Activated CD4-positive, alpha-beta T cell treated with anti-CD3 and anti-CD28 coated beads for 36 hours (primary cell): ENCODE data around the gene MED12L. TPM values are rescaled to one million over a fixed set of nuclear protein-coding genes. Genes with fewer than 3 reads are reported as not detected.
A peak's percentile ranks its signal among the peaks of the same experiment; 100 is the strongest.

Experiments used
- ATAC-seq: fragments of 200-7000 bp; cut with Tn5 transposase; one replicate; pipeline ENCODE4 v1.10.0; 2021; ENCODE audit warnings: mild to moderate bottlenecking, moderate library complexity
- CTCF ChIA-PET: fragments of 350-600 bp; sonication (Branson Sonifier 250); formaldehyde crosslinking; loops from one replicate; lab custom pipeline; 2021; ENCODE audit warnings: antibody characterized with exemption; lab: Charles Lee
- POLR2A ChIA-PET: fragments of 350-600 bp; sonication (Branson Sonifier 250); formaldehyde crosslinking; loops from one replicate; lab custom pipeline; 2021; ENCODE audit warnings: antibody characterized with exemption, inconsistent platforms; lab: Charles Lee
- DNase-seq: peaks from one replicate; pipeline ENCODE4 v3.0.0-alpha.2; 2020
- H3K27ac Mint-ChIP-seq: one replicate; pipeline ENCODE4 v1.8.0; 2021; ENCODE audit warnings: mixed read lengths
- H3K27me3 Mint-ChIP-seq: one replicate; pipeline ENCODE4 v1.8.0; 2021; ENCODE audit warnings: mixed read lengths
- H3K36me3 Mint-ChIP-seq: one replicate; pipeline ENCODE4 v1.8.0; 2021; ENCODE audit warnings: low read depth, mixed read lengths
- H3K4me1 Mint-ChIP-seq: one replicate; pipeline ENCODE4 v1.8.0; 2021; ENCODE audit warnings: mixed read lengths
- H3K4me3 Mint-ChIP-seq: one replicate; pipeline ENCODE4 v1.8.0; 2021; ENCODE audit warnings: mild to moderate bottlenecking, moderate library complexity, mixed read lengths
- H3K9me3 Mint-ChIP-seq: one replicate; pipeline ENCODE4 v1.8.0; 2021; ENCODE audit warnings: low read depth, mixed read lengths
- intact Hi-C, 2 experiments: fragments of 100-400 bp; cut with DNase I in 1 of 2; cut with micrococcal nuclease in 1 of 2; formaldehyde crosslinking; loops; one replicate each; pipeline versions ENCODE4 v1.14.2 to v1.15.1; 2022 to 2024; cut with DNase I, micrococcal nuclease
- total RNA-seq, 2 experiments: library from RNA; stranded (reverse); gene quantifications; one replicate each; pipeline ENCODE4 v1.2.3, GENCODE V29; 2021

The MED12L gene
- total RNA-seq, 2 experiments from 2014 or later, result 2.4 to 3.0 TPM

- ChIA-PET CTCF (no interaction called here), POLR2A (interaction anchor here (0.7 kb wide), 1 partner anchor 71 kb away, joined by 3 read pairs; no protein-coding TSS in a partner anchor)
- Mint-ChIP-seq H3K27ac (no peak overlapping the region), H3K4me3 (no peak overlapping the region), H3K27me3 (peaks cover 4% of the 10 kb centered on the region), H3K9me3 (no peaks in the 10 kb centered on the region), H3K36me3 (no peaks in the 10 kb centered on the region), H3K4me1 (no peaks in the 10 kb centered on the region)
- DNase-seq, result no peak
- ATAC-seq, result no peak
- intact Hi-C loops, result no loop called here
Measured at GRCh38 chr3:151446002-151446340, 360.5 kb downstream of the MED12L start.

DNA sequence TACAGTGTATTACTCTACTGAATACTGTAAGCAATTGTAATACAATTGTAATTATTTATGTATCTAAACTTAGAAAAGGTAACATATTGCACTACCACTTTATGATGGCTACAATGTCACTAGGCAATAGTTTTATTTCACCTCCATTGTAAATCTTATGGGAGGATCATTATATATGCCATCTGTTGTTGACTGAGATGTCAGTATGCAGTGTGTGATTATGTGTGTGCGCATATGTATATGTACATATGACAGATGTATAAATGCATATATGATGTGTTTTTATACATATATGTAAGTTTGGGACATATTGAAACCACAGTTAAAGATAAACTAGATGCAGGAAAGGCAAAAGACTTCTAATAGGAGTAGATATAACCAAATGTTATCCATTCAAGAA lies 366.9 kb downstream of the MED12L start:
- Mint-ChIP-seq H3K36me3 (no peaks in the 10 kb centered on the region), H3K27me3 (peaks cover 7% of the 10 kb centered on the region), H3K4me3 (no peak overlapping the region), H3K27ac (no peak overlapping the region), H3K4me1 (no peaks in the 10 kb centered on the region), H3K9me3 (no peaks in the 10 kb centered on the region)
- ATAC-seq (no peak), DNase-seq (no peak)
- ChIA-PET POLR2A (no interaction called here), CTCF (no interaction called here)
- intact Hi-C loops, result no loop called here

DNA sequence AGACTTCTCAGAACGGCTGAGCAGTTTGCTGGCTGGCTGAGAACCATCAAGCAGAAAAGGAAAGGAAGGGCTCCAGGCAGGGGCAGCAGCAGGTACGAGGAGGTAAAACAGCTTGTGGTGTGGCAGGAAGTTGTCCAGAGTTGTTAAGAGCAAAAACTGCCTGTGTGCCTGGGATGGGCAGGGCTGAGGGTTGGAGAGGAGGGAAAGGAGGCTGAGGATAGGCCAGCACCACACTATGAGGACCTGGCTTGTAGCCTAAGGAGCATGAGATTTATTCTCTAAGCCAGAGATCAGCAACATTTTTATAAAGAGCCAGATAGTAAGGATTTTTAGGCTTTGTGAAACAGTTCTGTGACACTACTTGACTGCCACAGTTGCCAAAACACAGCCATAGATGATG lies 367.4 kb downstream of the MED12L start:
- no peak for ATAC-seq
- H3K27me3 Mint-ChIP-seq, result peaks cover 7% of the 10 kb centered on the region
- ChIA-PET CTCF (no interaction called here), POLR2A (no interaction called here)
- H3K36me3 Mint-ChIP-seq, result no peaks in the 10 kb centered on the region
- H3K27ac Mint-ChIP-seq, result no peak overlapping the region
- no peak for DNase-seq
- no peaks in the 10 kb centered on the region for H3K4me1 Mint-ChIP-seq
- intact Hi-C loops, result no loop called here
- no peak overlapping the region for H3K4me3 Mint-ChIP-seq
- no peaks in the 10 kb centered on the region for H3K9me3 Mint-ChIP-seq

- ATAC-seq, result no peak
- intact Hi-C loops, result no loop called here
- CTCF ChIA-PET, result interaction anchor here (0.5 to 1.6 kb wide), 5 partner anchors 10 to 454 kb away, joined by 3 to 6 read pairs (median 4); no protein-coding TSS in a partner anchor
- POLR2A ChIA-PET, result no interaction called here
- Mint-ChIP-seq H3K27me3 (peaks cover 16% of the 10 kb centered on the region), H3K27ac (no peak overlapping the region), H3K4me3 (no peak overlapping the region), H3K36me3 (no peaks in the 10 kb centered on the region), H3K9me3 (no peaks in the 10 kb centered on the region), H3K4me1 (peaks cover 3% of the 10 kb centered on the region)
- no peak for DNase-seq
Measured at GRCh38 chr3:151456065-151456464, 370.6 kb downstream of the MED12L start.

GRCh38 chr3:151459358-151459757 lies 373.9 kb downstream of the MED12L start:
- Mint-ChIP-seq H3K4me1 (peaks cover 3% of the 10 kb centered on the region), H3K9me3 (no peaks in the 10 kb centered on the region), H3K36me3 (no peaks in the 10 kb centered on the region), H3K27me3 (peaks cover 20% of the 10 kb centered on the region), H3K4me3 (no peak overlapping the region), H3K27ac (no peak overlapping the region)
- ChIA-PET CTCF (interaction anchor here (0.6 to 1.8 kb wide), 3 partner anchors 9 to 36 kb away, joined by 4 to 7 read pairs (median 5); no protein-coding TSS in a partner anchor), POLR2A (no interaction called here)
- ATAC-seq, result no peak
- DNase-seq, result no peak
- intact Hi-C loops, result no loop called here

- H3K4me1 Mint-ChIP-seq, result peaks cover 3% of the 10 kb centered on the region
- H3K36me3 Mint-ChIP-seq, result no peaks in the 10 kb centered on the region
- no peak for DNase-seq
- H3K4me3 Mint-ChIP-seq, result peak overlapping the region; percentile 19
- peaks cover 21% of the 10 kb centered on the region for H3K27me3 Mint-ChIP-seq
- H3K9me3 Mint-ChIP-seq, result no peaks in the 10 kb centered on the region
- H3K27ac Mint-ChIP-seq, result no peak overlapping the region
- POLR2A ChIA-PET, result no interaction called here
- CTCF ChIA-PET, result interaction anchor here (1.0 to 1.8 kb wide), 5 partner anchors 8 to 379 kb away, joined by 3 to 7 read pairs (median 5); no protein-coding TSS in a partner anchor
- ATAC-seq, result no peak
- intact Hi-C loops, result loop anchor here (10.0 kb wide), 2 partner anchors 295 to 455 kb away; no protein-coding TSS in a partner anchor
Measured at GRCh38 chr3:151460228-151460627, 374.8 kb downstream of the MED12L start.

DNA sequence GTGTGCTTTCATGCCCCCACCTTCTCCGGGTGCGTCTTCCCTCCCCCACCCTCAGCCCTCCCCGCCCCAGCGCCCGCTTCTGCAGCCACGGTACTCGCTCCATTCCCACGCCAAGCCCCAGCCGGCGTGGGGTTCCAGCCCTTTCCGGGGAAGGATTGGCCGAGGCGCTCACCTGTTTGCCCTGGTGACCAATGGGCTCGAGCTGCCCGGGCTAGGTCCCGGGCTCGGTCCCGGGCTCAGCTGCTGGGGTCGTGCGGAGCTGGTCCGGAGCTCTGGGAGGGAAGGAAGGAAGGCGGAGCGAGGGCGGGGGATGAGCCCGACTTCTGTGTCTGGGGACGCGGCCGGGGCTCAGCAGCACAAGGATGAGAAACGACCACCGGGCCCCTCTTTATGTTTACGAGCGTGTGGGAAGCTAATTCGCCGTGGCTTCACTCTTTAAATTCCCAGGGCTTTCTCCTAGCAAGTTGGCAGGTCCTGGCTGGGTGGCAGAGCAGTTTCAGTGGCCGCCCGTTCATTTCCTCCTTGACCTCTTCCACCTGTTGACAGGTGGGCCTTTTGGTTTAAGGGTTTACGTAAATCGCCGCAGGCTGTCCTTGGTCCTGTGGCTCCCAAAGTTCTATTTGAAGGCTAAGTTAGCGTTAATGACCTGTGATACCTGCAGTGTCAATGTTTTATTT lies 375.4 kb downstream of the MED12L start, which contains the start of gene IGSF10:
Gene IGSF10 (minus strand): TSS at position 288 of the 677 bp plus-strand sequence. CDS start 2,352 bp downstream, outside the sequence.
- Mint-ChIP-seq H3K27me3 (peaks cover 19% of the 10 kb centered on the region), H3K36me3 (no peaks in the 10 kb centered on the region), H3K4me3 (peak within 1 kb of the TSS; percentile 19), H3K9me3 (no peaks in the 10 kb centered on the region), H3K4me1 (peaks cover 3% of the 10 kb centered on the region), H3K27ac (no peak within 1 kb of the TSS)
- intact Hi-C loops, result loop anchor here (10.0 kb wide), 2 partner anchors 296 to 454 kb away; no protein-coding TSS in a partner anchor
- no peak for DNase-seq
- peak; percentile 19 for ATAC-seq
- ChIA-PET CTCF (interaction anchor here (1.1 to 1.8 kb wide), 4 partner anchors 8 to 169 kb away, joined by 3 to 7 read pairs (median 6); no protein-coding TSS in a partner anchor), POLR2A (no interaction called here)

- intact Hi-C loops, result loop anchor here (10.0 kb wide), 2 partner anchors 298 to 452 kb away; no protein-coding TSS in a partner anchor
- peaks cover 17% of the 10 kb centered on the region for H3K27me3 Mint-ChIP-seq
- DNase-seq (no peak), ATAC-seq (no peak)
- no peak overlapping the region for H3K4me3 Mint-ChIP-seq
- H3K27ac Mint-ChIP-seq, result no peak overlapping the region
- peaks cover 3% of the 10 kb centered on the region for H3K4me1 Mint-ChIP-seq
- ChIA-PET CTCF (interaction anchor here (0.7 kb wide), 1 partner anchor 396 kb away, joined by 3 read pairs; no protein-coding TSS in a partner anchor), POLR2A (no interaction called here)
- H3K36me3 Mint-ChIP-seq, result no peaks in the 10 kb centered on the region
- no peaks in the 10 kb centered on the region for H3K9me3 Mint-ChIP-seq
Measured at GRCh38 chr3:151462278-151462780, 376.9 kb downstream of the MED12L start.

DNA sequence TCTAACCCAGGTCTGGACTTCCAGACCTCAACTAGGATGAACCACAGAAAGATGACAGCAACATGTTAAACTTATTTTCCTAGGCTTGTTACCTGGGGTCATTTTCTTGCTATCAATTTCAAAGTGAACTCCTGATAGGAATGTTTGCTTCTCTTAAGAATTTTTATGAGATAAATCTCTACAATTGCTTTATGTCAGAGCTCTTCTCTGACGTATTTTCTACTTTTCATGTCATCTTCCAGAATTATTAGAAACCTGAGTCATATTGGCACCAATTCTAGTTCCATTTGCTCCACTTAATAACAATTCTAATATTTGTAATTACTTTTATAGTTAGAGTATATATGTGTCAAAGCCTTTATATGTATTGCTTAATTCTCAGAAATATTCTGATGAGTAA lies 377.5 kb downstream of the MED12L start:
- peaks cover 17% of the 10 kb centered on the region for H3K27me3 Mint-ChIP-seq
- no peak overlapping the region for H3K27ac Mint-ChIP-seq
- no peak overlapping the region for H3K4me3 Mint-ChIP-seq
- peaks cover 3% of the 10 kb centered on the region for H3K4me1 Mint-ChIP-seq
- ATAC-seq, result no peak
- DNase-seq, result no peak
- ChIA-PET CTCF (interaction anchor here (0.7 kb wide), 1 partner anchor 9 kb away, joined by 3 read pairs; no protein-coding TSS in a partner anchor), POLR2A (no interaction called here)
- no peaks in the 10 kb centered on the region for H3K9me3 Mint-ChIP-seq
- intact Hi-C loops, result loop anchor here (10.0 kb wide), 2 partner anchors 298 to 452 kb away; no protein-coding TSS in a partner anchor
- no peaks in the 10 kb centered on the region for H3K36me3 Mint-ChIP-seq

DNA sequence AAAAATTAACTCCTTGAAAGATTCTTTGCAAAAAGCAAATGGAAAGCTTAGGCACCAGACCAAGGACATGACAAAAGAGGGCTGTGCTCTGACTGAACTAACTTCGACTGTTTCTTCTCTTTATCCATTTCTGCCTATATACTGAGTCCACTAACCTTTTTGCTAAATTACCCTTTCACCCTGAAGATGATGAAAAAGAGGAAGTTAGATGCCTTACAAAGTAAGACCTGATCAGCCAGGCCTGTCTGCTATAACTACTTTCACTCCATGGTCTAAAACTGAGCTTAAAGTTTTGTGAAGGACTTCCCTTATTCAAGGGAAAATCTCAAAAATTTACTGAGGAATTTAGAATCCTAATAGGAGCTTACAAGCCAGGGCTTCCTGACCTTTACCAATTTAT lies 381.6 kb downstream of the MED12L start:
- no peaks in the 10 kb centered on the region for H3K9me3 Mint-ChIP-seq
- no peak overlapping the region for H3K4me3 Mint-ChIP-seq
- ATAC-seq (no peak), DNase-seq (no peak)
- no peaks in the 10 kb centered on the region for H3K4me1 Mint-ChIP-seq
- ChIA-PET POLR2A (no interaction called here), CTCF (interaction anchor here (0.8 to 3.7 kb wide), 9 partner anchors 11 to 452 kb away, joined by 3 to 19 read pairs (median 6); no protein-coding TSS in a partner anchor)
- intact Hi-C loops, result loop anchor here (10.0 kb wide), 2 partner anchors 302 to 448 kb away; no protein-coding TSS in a partner anchor
- H3K27me3 Mint-ChIP-seq, result peaks cover 4% of the 10 kb centered on the region
- H3K36me3 Mint-ChIP-seq, result no peaks in the 10 kb centered on the region
- H3K27ac Mint-ChIP-seq, result no peak overlapping the region

GRCh38 chr3:151468284-151468917 lies 382.9 kb downstream of the MED12L start:
- DNase-seq (peak; percentile 46), ATAC-seq (peak; percentile 70)
- Mint-ChIP-seq H3K4me3 (no peak overlapping the region), H3K27me3 (peaks cover 2% of the 10 kb centered on the region), H3K36me3 (no peaks in the 10 kb centered on the region), H3K9me3 (no peaks in the 10 kb centered on the region), H3K4me1 (no peaks in the 10 kb centered on the region), H3K27ac (no peak overlapping the region)
- ChIA-PET POLR2A (no interaction called here), CTCF (interaction anchor here (0.6 to 3.7 kb wide), 19 partner anchors 9 to 529 kb away, joined by 3 to 19 read pairs (median 4); no protein-coding TSS in a partner anchor)
- intact Hi-C loops, result loop anchor here (1.0 to 10.0 kb wide), 5 partner anchors 304 to 1056 kb away; no protein-coding TSS in a partner anchor
